22Rv1 (cell line): Measurements from ENCODE around the gene ADGRD2.

ENCODE experiments used
- H3K27ac ChIP-seq: fragments of 450-650 bp; 2 replicates; pipeline ENCODE4 v1.5.1; 2017
- CTCF ChIP-seq: fragments of 450-650 bp; IDR thresholded peaks from 2 replicates; pipeline ENCODE4 v1.5.1; 2017; ENCODE audit warnings: mild to moderate bottlenecking
- ZFX ChIP-seq: fragments of 450-650 bp; IDR thresholded peaks from 2 replicates; pipeline ENCODE4 v1.6.1; 2017; ENCODE audit warnings: antibody characterized with exemption, borderline replicate concordance

The ADGRD2 gene

DNA sequence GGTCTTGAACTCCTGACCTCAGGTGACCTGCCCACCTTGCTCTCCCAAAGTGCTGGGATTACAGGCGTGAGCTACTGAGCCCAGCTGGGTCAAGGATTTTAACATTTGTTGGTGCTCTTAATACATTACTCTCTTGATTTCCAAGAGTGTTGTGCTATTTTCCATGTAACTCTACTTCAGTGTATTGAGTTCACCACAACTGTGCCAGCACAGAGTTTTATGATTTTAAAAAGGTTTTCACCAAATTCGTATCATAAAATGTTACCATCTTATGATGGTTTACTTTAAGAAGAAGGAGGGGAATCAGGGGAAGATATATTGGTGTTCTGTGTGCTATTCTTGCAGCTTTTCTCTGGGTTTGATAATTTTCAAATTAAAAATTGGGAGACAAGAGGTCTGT is 6.6 kb upstream of the ADGRD2 start:
- no peak overlapping the region for H3K27ac ChIP-seq
- no peak for TF ChIP-seq CTCF
- TF ChIP-seq ZFX: no peak

- TF ChIP-seq CTCF (no peak), ZFX (no peak)
- H3K27ac ChIP-seq: no peak overlapping the region
Observed at GRCh38 chr9:124444166-124444565, 6.1 kb upstream of the ADGRD2 start.

GRCh38 chr9:124447297-124447661 is 3.0 kb upstream of the ADGRD2 start:
- no peak overlapping the region for H3K27ac ChIP-seq
- TF ChIP-seq CTCF (no peak), ZFX (no peak)

- no peak overlapping the region for H3K27ac ChIP-seq
- TF ChIP-seq ZFX (no peak), CTCF (no peak)
Observed at GRCh38 chr9:124448019-124448418, 2.2 kb upstream of the ADGRD2 start.

GRCh38 chr9:124449381-124450151 is 685 bp upstream of the ADGRD2 start:
- H3K27ac ChIP-seq: no peak overlapping the region
- no peak for TF ChIP-seq CTCF
- no peak for TF ChIP-seq ZFX

DNA sequence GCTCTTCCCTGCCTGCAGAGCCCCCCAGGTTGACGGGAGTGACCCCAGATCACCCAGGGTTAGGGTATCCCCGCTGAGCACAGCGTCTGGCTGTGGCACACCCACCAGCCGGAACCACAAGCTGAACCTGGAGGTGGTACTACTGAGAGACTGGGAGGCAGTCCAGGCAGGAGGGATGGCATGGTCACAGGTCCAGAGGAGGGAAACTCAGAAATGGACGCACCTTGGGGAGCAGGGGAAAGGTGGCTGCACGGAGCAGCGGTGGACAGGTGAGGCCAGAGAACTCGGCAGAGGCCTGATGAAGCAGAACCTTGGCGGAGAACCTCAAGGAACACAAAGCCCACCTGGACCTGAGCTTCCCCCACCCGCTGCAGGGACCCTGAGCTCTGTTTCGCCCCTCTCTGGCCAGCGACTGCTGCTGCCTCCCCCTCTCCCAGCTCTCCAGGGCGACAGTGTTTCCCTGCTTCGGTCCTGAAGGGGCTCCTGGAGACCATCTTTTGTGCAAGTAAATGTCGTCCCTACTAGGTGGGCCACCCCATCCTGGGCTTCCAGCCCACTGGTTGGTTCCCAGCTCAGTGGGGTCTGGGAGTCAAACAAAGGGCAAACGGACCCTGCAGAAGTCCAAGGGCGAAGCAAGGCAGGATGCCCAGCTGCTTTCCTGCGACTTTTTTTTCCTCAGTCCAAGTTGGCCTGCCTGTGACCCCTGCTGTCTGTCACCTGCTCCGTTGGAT is 845 bp downstream of the ADGRD2 start:
- H3K27ac ChIP-seq: no peak overlapping the region
- TF ChIP-seq CTCF (no peak), ZFX (no peak)

DNA sequence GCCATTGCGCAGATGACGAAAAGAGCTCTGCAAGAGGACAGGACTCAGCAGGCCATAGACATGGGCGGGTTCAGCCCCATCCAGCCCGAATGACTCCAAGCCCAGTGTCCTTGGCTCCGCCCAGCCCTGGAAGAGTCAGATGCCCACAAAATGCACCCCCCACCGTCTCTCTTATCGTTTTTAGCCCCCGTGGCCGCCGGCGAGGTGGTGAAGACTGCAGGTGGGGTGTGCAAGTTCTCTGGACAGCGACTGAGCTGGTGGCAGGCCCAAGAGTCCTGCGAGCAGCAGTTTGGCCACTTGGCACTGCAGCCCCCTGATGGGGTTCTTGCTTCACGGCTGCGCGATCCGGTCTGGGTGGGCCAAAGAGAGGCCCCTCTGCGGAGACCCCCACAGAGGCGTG is 2.1 kb downstream of the ADGRD2 start:
- no peak for TF ChIP-seq ZFX
- TF ChIP-seq CTCF: no peak
- no peak overlapping the region for H3K27ac ChIP-seq
